Measurements from ENCODE around the gene HOXB2. TPM values are rescaled to one million over a fixed set of nuclear protein-coding genes. Genes with fewer than 3 reads are reported as not detected.

Gene HOXB2
- total RNA-seq, 4 donors from 2014 or later, result 9.2 to 24.2 (median 17.1) TPM

DNA sequence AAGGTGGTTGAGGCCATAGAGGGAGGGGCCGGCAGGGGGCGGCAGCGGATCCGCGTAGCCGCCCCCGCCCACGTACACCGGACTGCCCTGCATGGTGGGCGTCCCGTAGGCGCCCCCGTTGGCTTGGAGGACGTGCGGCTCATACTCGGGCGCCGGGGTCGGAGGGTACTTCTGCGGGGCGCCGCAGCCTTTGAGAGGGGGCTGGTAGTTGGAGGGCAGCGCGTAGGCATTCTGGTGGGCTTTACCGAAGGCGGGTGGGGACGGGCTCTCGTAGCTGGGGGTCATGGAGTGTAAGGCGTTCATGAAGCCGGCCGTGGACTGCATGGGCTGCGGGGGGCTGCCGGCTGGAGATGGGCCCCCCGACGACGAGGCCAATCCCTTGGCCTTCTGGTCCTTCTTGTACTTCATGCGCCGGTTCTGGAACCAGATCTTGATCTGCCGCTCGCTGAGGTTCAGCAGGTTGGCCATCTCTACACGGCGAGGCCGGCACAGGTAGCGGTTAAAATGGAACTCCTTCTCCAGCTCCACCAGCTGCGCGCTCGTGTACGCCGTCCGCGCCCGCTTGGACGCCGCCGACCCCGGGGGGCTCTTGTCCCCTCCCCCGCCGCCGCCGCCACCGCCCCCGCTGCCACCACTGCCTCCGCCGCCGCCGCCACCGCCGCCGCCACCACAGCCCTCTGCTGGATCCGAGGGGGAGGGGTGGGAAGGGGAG is 5.7 kb upstream of the HOXB2 start:
- WGBS, 2 donors, result 45 to 79% methylated on average over 19 to 23 of the region's 70 CpGs
- no peak for DNase-seq

DNA sequence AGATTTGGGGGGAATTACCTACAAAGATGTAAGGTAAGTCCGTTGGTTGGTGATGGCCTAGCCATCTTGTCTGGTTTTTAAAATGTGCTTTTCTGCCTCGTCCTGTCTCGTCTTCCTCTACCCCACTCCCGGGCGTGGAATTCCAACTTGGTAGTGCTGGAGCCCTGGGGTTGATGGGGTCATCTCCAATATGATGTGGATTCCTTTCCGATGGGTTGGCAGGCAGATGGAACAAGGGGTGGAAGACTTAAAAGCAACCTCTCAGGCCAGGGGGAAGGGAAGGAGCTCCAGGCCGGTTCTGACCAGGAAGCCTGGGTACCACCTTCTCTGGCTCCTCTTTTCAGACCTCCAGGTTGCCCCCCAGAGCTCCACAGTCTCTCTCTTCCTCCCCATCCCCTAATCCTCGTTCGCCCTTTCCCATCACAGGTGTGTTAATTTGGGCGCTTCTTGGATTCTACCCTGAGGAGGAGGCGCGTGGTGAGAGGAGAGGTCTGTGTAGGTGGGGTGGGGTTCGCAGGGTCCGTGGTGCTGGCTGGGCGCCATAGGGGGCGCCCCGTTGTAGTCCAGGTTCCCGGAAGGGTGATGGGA is 5.1 kb upstream of the HOXB2 start:
- peaks cover 0 to 76% (median 0%) of the 10 kb centered on the region in 4 donors for H3K27me3 ChIP-seq
- no peak for DNase-seq

More for the DNA sequence above, 5.7 kb upstream of the HOXB2 start:
- H3K4me3 ChIP-seq, result peak overlapping the region; percentile 13 to 44 (median 22)
- peak overlapping the region; percentile 86 to 95 (median 92) for H3K27ac ChIP-seq
- peaks cover 3 to 100% (median 54%) of the 10 kb centered on the region in 3 donors for H3K4me1 ChIP-seq
- TF ChIP-seq, protein P1, sequence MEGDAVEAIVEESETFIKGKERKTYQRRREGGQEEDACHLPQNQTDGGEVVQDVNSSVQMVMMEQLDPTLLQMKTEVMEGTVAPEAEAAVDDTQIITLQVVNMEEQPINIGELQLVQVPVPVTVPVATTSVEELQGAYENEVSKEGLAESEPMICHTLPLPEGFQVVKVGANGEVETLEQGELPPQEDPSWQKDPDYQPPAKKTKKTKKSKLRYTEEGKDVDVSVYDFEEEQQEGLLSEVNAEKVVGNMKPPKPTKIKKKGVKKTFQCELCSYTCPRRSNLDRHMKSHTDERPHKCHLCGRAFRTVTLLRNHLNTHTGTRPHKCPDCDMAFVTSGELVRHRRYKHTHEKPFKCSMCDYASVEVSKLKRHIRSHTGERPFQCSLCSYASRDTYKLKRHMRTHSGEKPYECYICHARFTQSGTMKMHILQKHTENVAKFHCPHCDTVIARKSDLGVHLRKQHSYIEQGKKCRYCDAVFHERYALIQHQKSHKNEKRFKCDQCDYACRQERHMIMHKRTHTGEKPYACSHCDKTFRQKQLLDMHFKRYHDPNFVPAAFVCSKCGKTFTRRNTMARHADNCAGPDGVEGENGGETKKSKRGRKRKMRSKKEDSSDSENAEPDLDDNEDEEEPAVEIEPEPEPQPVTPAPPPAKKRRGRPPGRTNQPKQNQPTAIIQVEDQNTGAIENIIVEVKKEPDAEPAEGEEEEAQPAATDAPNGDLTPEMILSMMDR (IDR thresholded peaks at IDR 0.05), result peak in 3 of 6 experiments; percentile 12 to 39 (median 15)
- no peak for TF ChIP-seq POLR2A (IDR thresholded peaks at IDR 0.05)
- intact Hi-C loops (cut with DNase I), result no loop called here
- H3K36me3 ChIP-seq, result peaks cover 0 to 25% (median 6%) of the 10 kb centered on the region in 3 donors
- peaks cover 0 to 75% (median 0%) of the 10 kb centered on the region in 4 donors for H3K27me3 ChIP-seq
- H3K9me3 ChIP-seq, result no peaks in the 10 kb centered on the region

DNA sequence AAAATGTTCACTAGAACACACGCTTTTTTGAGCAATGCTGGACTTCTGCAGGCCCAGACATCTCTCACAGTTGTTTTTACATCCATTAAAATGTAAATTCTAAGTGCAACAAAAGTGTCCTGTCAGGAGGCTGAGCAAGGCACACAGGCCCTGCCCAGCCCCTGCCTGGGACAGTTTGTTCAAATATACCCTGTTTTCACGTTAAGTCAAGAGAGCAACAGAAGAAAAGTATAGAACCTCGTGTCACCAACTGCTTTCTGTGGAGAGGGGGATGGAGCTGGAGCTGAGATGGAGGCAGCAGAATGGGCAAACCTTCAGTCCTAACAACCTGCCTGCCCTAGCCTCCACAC is 4.3 kb upstream of the HOXB2 start:
- H3K27ac ChIP-seq, result peak overlapping the region; percentile 35 to 95 (median 92)
- TF ChIP-seq, protein P1 (IDR thresholded peaks at IDR 0.05), result no peak
- no peak for TF ChIP-seq POLR2A (IDR thresholded peaks at IDR 0.05)
- H3K4me3 ChIP-seq, result no peak overlapping the region
- peaks cover 0 to 76% (median 0%) of the 10 kb centered on the region in 4 donors for H3K27me3 ChIP-seq
- H3K36me3 ChIP-seq, result peaks cover 0 to 25% (median 6%) of the 10 kb centered on the region in 3 donors
- no peaks in the 10 kb centered on the region for H3K9me3 ChIP-seq
- WGBS, 2 donors, result 47 to 51% methylated on average over 3 of the region's 3 CpGs
- H3K4me1 ChIP-seq, result peaks cover 7 to 99% (median 59%) of the 10 kb centered on the region in 3 donors
- intact Hi-C loops (cut with DNase I), result no loop called here
- DNase-seq, result no peak

More for the DNA sequence above, 5.1 kb upstream of the HOXB2 start:
- H3K36me3 ChIP-seq, result peaks cover 0 to 25% (median 6%) of the 10 kb centered on the region in 3 donors
- intact Hi-C loops (cut with DNase I), result no loop called here
- H3K4me3 ChIP-seq, result peak overlapping the region; percentile 13 to 44 (median 22)
- peak overlapping the region; percentile 86 to 95 (median 92) for H3K27ac ChIP-seq
- WGBS, 2 donors, result 59 to 70% methylated on average over 11 to 12 of the region's 18 CpGs
- no peaks in the 10 kb centered on the region for H3K9me3 ChIP-seq
- peaks cover 3 to 100% (median 59%) of the 10 kb centered on the region in 3 donors for H3K4me1 ChIP-seq
- TF ChIP-seq, protein P1 (IDR thresholded peaks at IDR 0.05), result no peak
- TF ChIP-seq POLR2A (IDR thresholded peaks at IDR 0.05), result no peak

DNA sequence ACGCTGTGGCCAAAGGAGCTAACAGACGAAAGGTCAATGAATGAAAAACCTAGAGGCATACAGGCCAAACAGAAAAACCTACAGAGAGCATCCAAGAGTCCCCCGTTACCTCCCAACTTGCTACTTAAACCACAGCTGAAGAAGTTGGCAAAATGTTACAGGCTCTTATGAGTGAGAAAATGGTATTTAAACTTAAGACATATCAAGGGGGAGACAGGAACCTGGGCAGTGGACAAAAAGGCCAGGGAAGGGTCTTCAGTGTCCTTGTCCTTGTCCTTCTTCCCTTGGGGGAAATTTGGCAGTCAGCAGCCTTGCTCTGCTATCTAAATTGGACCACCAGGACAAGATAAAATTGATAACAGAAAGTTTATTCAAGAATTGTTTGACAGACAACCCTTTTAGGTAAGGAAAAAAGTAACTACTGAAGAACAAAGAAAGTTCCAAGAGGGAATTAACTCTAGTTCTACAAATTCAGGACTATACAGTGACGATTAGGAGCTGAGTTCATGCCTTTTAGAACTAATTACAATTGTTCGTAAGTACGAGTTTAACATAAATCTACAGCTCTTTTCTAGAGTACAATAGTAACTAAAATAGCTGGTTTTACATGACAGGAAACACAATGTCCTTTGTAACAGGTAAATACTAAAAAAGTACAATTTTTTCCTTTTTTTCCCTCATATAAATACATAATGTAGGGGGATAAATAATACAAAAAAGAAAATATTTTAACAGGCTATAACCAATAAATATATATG is 3.8 kb upstream of the HOXB2 start:
- Histone ChIP-seq H3K4me3 (peak overlapping the region in 2 of 4 donors; percentile 31 to 56), H3K4me1 (peaks cover 7 to 93% (median 56%) of the 10 kb centered on the region in 3 donors), H3K9me3 (no peaks in the 10 kb centered on the region), H3K27ac (peak overlapping the region; percentile 74 to 95 (median 92)), H3K36me3 (peaks cover 0 to 25% (median 6%) of the 10 kb centered on the region in 3 donors), H3K27me3 (peaks cover 0 to 76% (median 0%) of the 10 kb centered on the region in 4 donors)
- intact Hi-C loops (cut with DNase I), result no loop called here
- no peak for TF ChIP-seq POLR2A (IDR thresholded peaks at IDR 0.05)
- TF ChIP-seq, protein P1 (IDR thresholded peaks at IDR 0.05), result no peak
- no peak for DNase-seq
- WGBS, 2 donors, result 41 to 47% methylated on average over 4 to 6 of the region's 6 CpGs

Data from esophagus squamous epithelium (tissue), 5 donors.